ENCODE measurements around the gene CA12. TPM values are rescaled to one million over a fixed set of nuclear protein-coding genes. Genes with fewer than 3 reads are reported as not detected.

Gene CA12
- total RNA-seq, 2 donors from 2014 or later, result 8.1 to 26.8 TPM

GRCh38 chr15:63351170-63351569 is 30.5 kb downstream of the CA12 start:
- H3K27me3 ChIP-seq (replicated peaks; ENCODE audit: insufficient read depth), result no peaks in the 10 kb centered on the region
- no peaks in the 10 kb centered on the region for H3K9me3 ChIP-seq
- H3K4me1 ChIP-seq (ENCODE audit: control insufficient read depth in 1 of 2, low read depth in 2 of 2), result peaks cover 10 to 26% of the 10 kb centered on the region in 2 donors
- ATAC-seq (ENCODE audit: insufficient number of reproducible peaks, low FRiP score, low read depth) (no peak), DNase-seq (ENCODE audit: low spot score) (no peak)
- no peak overlapping the region for H3K4me3 ChIP-seq
- H3K36me3 ChIP-seq, result no peaks in the 10 kb centered on the region
- no peak overlapping the region for H3K27ac ChIP-seq
- TF ChIP-seq CTCF (IDR thresholded peaks at IDR 0.05), result no peak

GRCh38 chr15:63350178-63350621 is 31.4 kb downstream of the CA12 start:
- H3K9me3 ChIP-seq, result no peaks in the 10 kb centered on the region
- H3K27me3 ChIP-seq (replicated peaks; ENCODE audit: insufficient read depth), result no peaks in the 10 kb centered on the region
- ATAC-seq (ENCODE audit: insufficient number of reproducible peaks, low FRiP score, low read depth) (no peak), DNase-seq (ENCODE audit: low spot score) (no peak)
- peaks cover 10 to 26% of the 10 kb centered on the region in 2 donors for H3K4me1 ChIP-seq (ENCODE audit: control insufficient read depth in 1 of 2, low read depth in 2 of 2)
- no peak for TF ChIP-seq CTCF (IDR thresholded peaks at IDR 0.05)
- H3K4me3 ChIP-seq, result no peak overlapping the region
- no peaks in the 10 kb centered on the region for H3K36me3 ChIP-seq
- H3K27ac ChIP-seq, result peak overlapping the region; percentile 26 to 63

GRCh38 chr15:63349621-63350020 is 32.0 kb downstream of the CA12 start:
- no peaks in the 10 kb centered on the region for H3K27me3 ChIP-seq (replicated peaks; ENCODE audit: insufficient read depth)
- no peak for DNase-seq (ENCODE audit: low spot score)
- H3K4me3 ChIP-seq, result no peak overlapping the region
- no peak for ATAC-seq (ENCODE audit: insufficient number of reproducible peaks, low FRiP score, low read depth)
- no peaks in the 10 kb centered on the region for H3K9me3 ChIP-seq
- no peak for TF ChIP-seq CTCF (IDR thresholded peaks at IDR 0.05)
- peak overlapping the region; percentile 26 to 63 for H3K27ac ChIP-seq
- H3K36me3 ChIP-seq, result no peaks in the 10 kb centered on the region
- peaks cover 10 to 26% of the 10 kb centered on the region in 2 donors for H3K4me1 ChIP-seq (ENCODE audit: control insufficient read depth in 1 of 2, low read depth in 2 of 2)

GRCh38 chr15:63349156-63349555 is 32.5 kb downstream of the CA12 start:
- no peaks in the 10 kb centered on the region for H3K9me3 ChIP-seq
- ATAC-seq (ENCODE audit: insufficient number of reproducible peaks, low FRiP score, low read depth) (no peak), DNase-seq (ENCODE audit: low spot score) (no peak)
- TF ChIP-seq CTCF (IDR thresholded peaks at IDR 0.05), result no peak
- H3K27me3 ChIP-seq (replicated peaks; ENCODE audit: insufficient read depth), result no peaks in the 10 kb centered on the region
- peak overlapping the region in 1 of 2 donors; percentile 63 for H3K27ac ChIP-seq
- no peak overlapping the region for H3K4me3 ChIP-seq
- peaks cover 10 to 26% of the 10 kb centered on the region in 2 donors for H3K4me1 ChIP-seq (ENCODE audit: control insufficient read depth in 1 of 2, low read depth in 2 of 2)
- no peaks in the 10 kb centered on the region for H3K36me3 ChIP-seq

- Histone ChIP-seq H3K9me3 (no peaks in the 10 kb centered on the region), H3K27me3 (replicated peaks; ENCODE audit: insufficient read depth) (no peaks in the 10 kb centered on the region), H3K4me1 (ENCODE audit: control insufficient read depth in 1 of 2, low read depth in 2 of 2) (peaks cover 10 to 26% of the 10 kb centered on the region in 2 donors), H3K4me3 (no peak overlapping the region), H3K27ac (peak overlapping the region in 1 of 2 donors; percentile 63), H3K36me3 (no peaks in the 10 kb centered on the region)
- no peak for ATAC-seq (ENCODE audit: insufficient number of reproducible peaks, low FRiP score, low read depth)
- TF ChIP-seq CTCF (IDR thresholded peaks at IDR 0.05), result no peak
- no peak for DNase-seq (ENCODE audit: low spot score)
Measured at GRCh38 chr15:63348392-63348791, 33.3 kb downstream of the CA12 start.

Measured in thoracic aorta (tissue), 2 donors.